Upper lobe of right lung (tissue), 1 donor: ENCODE data around the gene GRK2. TPM values are rescaled to one million over a fixed set of nuclear protein-coding genes. Genes with fewer than 3 reads are reported as not detected.

Experiments used
- ATAC-seq: fragments of 200-7000 bp; cut with Tn5 transposase; one replicate; pipeline ENCODE4 v1.9.1; 2020; ENCODE audit warnings: mild to moderate bottlenecking, moderate library complexity
- DNase-seq: peaks from one replicate; pipeline ENCODE4 v3.0.0-alpha.2; 2020
- H3K27ac ChIP-seq: fragments of 200-600 bp; one replicate; pipeline ENCODE4 v1.8.0; 2022
- H3K27me3 ChIP-seq: fragments of 200-600 bp; one replicate; pipeline ENCODE4 v1.8.0; 2022; ENCODE audit warnings: mild to moderate bottlenecking
- H3K36me3 ChIP-seq: fragments of 200-600 bp; one replicate; pipeline ENCODE4 v1.8.0; 2022
- H3K4me1 ChIP-seq: fragments of 200-600 bp; one replicate; pipeline ENCODE4 v1.8.0; 2022
- H3K4me3 ChIP-seq: fragments of 200-600 bp; one replicate; pipeline ENCODE4 v1.8.0; 2022; ENCODE audit warnings: mild to moderate bottlenecking
- H3K9me3 ChIP-seq: fragments of 200-600 bp; one replicate; pipeline ENCODE4 v1.8.0; 2022
- intact Hi-C: fragments of 100-400 bp; cut with DNase I; formaldehyde crosslinking; loops from one replicate; pipeline ENCODE4 v1.11.0; 2022
- total RNA-seq: library from RNA; stranded (reverse); fragmentation: NEBNext Ultra II Directional; extraction: Animal tissue kit (Norgen Biotek cat#: 25700); gene quantifications from one replicate; pipeline ENCODE4 v1.2.1, GENCODE V29; 2021
- TF ChIP-seq, protein P1 (sequence below): fragments of 200-600 bp; IDR thresholded peaks from one replicate; pipeline ENCODE4 v1.8.0; 2022; ENCODE audit warnings: antibody characterized with exemption
- donor health status: DM: no; HTN: yes; CAD: no; lungs with severe emphysema.

Gene GRK2
- total RNA-seq, 1 donor from 2014 or later: 98.4 TPM

GRCh38 chr11:67289226-67289650 is 23.0 kb downstream of the GRK2 start, which contains the start of gene ANKRD13D:
Gene ANKRD13D, plus strand, starts transcription at chr11:67289303. Its CDS starts 158 bp downstream, at chr11:67289461.
- Histone ChIP-seq H3K36me3 (peaks cover 49% of the 10 kb centered on the region), H3K27me3 (no peaks in the 10 kb centered on the region), H3K27ac (peak within 1 kb of the TSS; percentile 96), H3K4me3 (peak within 1 kb of the TSS; percentile 85), H3K9me3 (no peaks in the 10 kb centered on the region), H3K4me1 (peaks cover 48% of the 10 kb centered on the region)
- intact Hi-C loops: no loop called here
- TF ChIP-seq, protein P1, sequence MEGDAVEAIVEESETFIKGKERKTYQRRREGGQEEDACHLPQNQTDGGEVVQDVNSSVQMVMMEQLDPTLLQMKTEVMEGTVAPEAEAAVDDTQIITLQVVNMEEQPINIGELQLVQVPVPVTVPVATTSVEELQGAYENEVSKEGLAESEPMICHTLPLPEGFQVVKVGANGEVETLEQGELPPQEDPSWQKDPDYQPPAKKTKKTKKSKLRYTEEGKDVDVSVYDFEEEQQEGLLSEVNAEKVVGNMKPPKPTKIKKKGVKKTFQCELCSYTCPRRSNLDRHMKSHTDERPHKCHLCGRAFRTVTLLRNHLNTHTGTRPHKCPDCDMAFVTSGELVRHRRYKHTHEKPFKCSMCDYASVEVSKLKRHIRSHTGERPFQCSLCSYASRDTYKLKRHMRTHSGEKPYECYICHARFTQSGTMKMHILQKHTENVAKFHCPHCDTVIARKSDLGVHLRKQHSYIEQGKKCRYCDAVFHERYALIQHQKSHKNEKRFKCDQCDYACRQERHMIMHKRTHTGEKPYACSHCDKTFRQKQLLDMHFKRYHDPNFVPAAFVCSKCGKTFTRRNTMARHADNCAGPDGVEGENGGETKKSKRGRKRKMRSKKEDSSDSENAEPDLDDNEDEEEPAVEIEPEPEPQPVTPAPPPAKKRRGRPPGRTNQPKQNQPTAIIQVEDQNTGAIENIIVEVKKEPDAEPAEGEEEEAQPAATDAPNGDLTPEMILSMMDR: no peak
- no peak for DNase-seq
- ATAC-seq: no peak

DNA sequence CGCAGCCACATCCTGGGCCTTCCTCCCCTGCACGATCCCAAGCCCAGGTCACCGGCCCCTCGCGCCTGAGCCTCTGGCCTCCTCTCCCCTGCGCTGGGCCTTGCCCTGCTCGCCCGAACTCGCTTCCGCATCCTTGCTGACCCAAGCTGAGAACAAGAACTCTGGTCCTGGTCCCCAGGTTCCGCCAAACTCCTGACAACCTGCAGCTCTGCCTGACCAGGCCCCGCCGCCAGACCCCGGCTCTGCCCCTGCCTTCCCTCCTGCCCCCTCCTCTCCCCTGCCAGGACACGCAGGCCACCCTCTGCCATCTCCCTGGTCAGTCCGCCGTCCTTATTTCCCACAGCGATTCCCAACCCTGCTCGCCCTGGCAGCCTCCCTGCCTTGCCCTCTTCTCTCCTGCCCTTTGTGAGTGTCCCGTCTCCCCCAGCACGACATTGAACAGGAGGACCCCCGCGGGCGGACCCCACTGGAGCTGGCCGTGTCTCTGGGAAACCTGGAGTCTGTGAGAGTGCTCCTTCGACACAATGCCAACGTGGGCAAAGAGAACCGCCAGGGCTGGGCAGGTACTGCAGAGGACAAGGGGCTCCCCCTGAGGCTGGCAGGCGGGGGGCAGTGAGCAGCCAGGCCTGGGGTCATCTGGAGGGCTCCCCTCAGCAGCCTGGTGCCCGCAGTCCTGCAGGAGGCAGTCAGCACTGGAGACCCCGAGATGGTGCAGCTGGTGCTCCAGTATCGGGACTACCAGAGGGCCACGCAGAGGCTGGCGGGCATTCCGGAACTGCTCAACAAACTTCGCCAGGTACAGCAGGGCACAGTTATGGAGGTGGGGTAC is 23.6 kb downstream of the GRK2 start:
- Histone ChIP-seq H3K4me1 (peaks cover 48% of the 10 kb centered on the region), H3K9me3 (no peaks in the 10 kb centered on the region), H3K27ac (peak overlapping the region; percentile 81), H3K36me3 (peaks cover 43% of the 10 kb centered on the region), H3K4me3 (peak overlapping the region; percentile 85), H3K27me3 (no peaks in the 10 kb centered on the region)
- ATAC-seq: peak; percentile 2
- TF ChIP-seq, protein P1: no peak
- no peak for DNase-seq
- intact Hi-C loops: no loop called here

DNA sequence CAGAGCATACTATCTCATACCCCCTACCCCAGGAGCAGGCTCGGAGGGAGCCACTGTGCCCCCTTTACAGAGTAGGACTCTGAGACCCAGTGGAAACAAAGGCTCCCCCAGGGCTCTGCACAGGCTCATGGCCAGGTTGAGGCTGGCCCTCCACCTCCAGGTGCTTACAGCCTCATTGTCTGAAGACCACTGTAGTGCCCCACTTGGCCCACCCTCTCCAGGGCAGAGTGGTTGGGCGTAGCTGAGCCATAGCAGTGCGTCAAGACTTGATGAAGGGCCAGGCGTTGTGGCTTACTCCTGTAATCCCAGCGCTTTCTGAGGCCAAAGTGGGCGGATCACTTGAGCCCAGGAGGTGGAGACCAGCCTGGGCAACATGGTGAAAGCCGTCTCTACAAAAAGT is 24.5 kb downstream of the GRK2 start:
- DNase-seq: peak; percentile 55
- ATAC-seq: no peak
- intact Hi-C loops: no loop called here
- TF ChIP-seq, protein P1: no peak
- Histone ChIP-seq H3K27ac (no peak overlapping the region), H3K4me3 (no peak overlapping the region), H3K9me3 (peaks cover 4% of the 10 kb centered on the region), H3K27me3 (no peaks in the 10 kb centered on the region), H3K4me1 (peaks cover 43% of the 10 kb centered on the region), H3K36me3 (peaks cover 33% of the 10 kb centered on the region)

DNA sequence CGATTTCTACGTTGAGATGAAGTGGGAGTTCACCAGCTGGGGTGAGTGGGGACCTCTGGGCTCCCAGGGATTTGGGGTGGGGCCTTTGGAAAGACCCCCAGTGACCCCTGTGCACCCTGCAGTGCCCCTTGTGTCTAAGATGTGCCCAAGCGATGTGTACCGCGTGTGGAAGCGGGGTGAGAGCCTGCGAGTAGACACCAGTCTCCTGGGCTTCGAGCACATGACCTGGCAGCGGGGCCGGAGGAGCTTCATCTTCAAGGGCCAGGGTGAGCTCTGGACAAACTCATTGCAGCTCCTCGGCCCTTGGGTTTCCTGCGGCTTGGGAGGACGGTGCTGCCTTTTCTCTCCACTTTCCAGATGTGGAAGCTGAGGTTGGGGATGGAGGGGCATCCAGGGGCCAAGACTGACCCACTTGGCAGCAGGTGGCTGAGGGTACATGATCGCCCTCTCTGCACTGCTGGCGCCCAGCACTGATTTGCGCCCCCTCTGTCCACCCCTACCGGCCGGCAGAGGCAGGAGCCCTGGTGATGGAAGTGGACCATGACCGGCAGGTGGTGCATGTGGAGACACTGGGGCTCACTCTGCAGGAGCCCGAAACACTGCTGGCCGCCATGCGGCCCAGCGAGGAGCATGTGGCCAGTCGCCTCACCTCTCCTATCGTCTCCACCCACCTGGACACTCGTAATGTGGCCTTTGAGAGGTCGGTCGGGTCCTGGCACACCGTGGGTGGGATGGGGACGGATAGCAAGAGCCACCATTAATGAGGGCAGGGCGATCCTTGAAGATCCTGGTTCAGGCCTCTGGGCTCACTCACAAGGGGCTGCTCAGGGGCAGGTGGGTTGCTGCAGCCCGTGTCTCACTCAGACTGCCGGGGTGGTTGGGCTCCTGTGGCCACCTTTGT is 25.5 kb downstream of the GRK2 start:
- Histone ChIP-seq H3K4me3 (no peak overlapping the region), H3K36me3 (peaks cover 33% of the 10 kb centered on the region), H3K27ac (no peak overlapping the region), H3K9me3 (peaks cover 6% of the 10 kb centered on the region), H3K27me3 (no peaks in the 10 kb centered on the region), H3K4me1 (peaks cover 35% of the 10 kb centered on the region)
- intact Hi-C loops: no loop called here
- DNase-seq (peak; percentile 63), ATAC-seq (no peak)
- TF ChIP-seq, protein P1: no peak

DNA sequence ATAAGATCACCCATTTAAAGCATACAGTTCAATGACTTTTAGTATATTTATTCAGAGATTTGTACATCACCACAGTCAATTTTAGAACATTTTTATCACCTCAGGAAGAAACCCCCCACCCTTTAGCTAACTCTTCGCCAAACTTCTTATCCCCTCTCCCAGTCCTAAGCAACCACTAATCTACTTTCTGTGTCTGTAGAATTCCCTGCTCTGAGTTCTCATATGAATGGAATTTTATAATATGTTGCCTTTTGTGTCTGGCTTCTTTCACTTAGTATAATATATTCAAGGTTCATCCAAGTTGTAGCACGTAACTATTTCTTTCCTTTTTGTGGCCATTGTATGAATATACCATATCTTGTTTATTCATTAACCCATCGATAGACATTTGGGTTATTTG is 26.4 kb downstream of the GRK2 start:
- H3K27me3 ChIP-seq: no peaks in the 10 kb centered on the region
- intact Hi-C loops: no loop called here
- no peak overlapping the region for H3K27ac ChIP-seq
- TF ChIP-seq, protein P1: no peak
- peaks cover 37% of the 10 kb centered on the region for H3K36me3 ChIP-seq
- no peak overlapping the region for H3K4me3 ChIP-seq
- no peak for ATAC-seq
- H3K4me1 ChIP-seq: peaks cover 26% of the 10 kb centered on the region
- H3K9me3 ChIP-seq: peaks cover 6% of the 10 kb centered on the region
- no peak for DNase-seq
